Hypothalamus (tissue), 51 donors: ENCODE measurements around the gene TEX264.

Source experiments
- DNase-seq, 51 donors: peaks; one replicate each; lab custom pipeline; 2025; lab: John Stamatoyannopoulos, UW

The TEX264 gene

DNA sequence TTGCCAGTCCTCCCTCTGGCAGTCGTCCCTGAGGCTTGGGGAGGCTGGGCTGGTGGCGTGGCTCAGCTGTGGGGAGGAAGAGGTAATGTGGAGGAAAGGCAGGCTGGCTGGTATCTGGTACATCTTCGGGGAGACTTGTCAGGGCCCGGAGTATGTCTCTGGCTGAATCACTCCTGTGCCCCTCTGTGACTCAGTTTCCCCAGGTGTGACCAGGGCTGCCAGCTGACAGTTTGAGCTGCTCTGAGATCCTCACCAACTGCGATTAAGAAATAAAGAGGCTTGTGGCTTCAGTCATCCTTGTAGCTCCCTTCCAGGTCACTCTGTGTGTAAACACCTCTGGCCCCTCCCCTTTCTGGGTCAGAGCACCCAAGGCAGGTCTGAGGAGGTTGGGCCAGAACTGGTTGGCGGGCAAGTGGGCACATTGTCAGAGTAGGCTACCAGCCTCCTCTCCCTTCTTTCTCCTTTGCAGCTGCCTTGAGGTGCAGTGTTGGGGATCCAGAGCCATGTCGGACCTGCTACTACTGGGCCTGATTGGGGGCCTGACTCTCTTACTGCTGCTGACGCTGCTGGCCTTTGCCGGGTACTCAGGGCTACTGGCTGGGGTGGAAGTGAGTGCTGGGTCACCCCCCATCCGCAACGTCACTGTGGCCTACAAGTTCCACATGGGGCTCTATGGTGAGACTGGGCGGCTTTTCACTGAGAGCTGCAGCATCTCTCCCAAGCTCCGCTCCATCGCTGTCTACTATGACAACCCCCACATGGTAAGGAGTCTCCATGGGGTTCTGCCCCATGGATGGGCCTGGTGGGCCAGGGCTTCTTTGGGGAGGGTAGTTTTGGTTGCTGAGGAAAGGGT is 3.0 kb downstream of the TEX264 start:
- no peak for DNase-seq

DNA sequence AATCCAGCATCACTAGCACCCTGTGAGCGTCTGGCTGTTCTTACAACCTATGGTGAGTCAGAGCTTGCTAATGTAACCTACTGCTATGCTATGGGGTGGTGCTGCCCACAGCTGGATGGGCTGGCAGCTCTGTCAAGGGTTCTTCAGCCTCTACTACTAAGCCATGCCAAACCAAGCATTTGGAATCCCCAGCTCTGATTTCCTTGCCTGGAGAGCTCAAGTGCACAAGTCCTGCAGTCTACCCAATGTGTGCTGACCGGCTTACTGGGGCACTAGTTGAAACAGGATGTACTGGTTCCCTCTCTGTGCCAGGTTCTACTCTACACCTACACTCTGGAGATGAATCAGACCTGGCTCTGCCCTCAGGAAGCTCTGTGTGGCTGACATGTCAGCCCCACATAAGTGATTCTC is 4.2 kb downstream of the TEX264 start:
- peak in 1 of 51 donors; percentile 44 for DNase-seq

GRCh38 chr3:51676102-51676640 is 5.1 kb downstream of the TEX264 start:
- DNase-seq = no peak

- DNase-seq = no peak
Observed at GRCh38 chr3:51677358-51677757, 6.3 kb downstream of the TEX264 start.

DNA sequence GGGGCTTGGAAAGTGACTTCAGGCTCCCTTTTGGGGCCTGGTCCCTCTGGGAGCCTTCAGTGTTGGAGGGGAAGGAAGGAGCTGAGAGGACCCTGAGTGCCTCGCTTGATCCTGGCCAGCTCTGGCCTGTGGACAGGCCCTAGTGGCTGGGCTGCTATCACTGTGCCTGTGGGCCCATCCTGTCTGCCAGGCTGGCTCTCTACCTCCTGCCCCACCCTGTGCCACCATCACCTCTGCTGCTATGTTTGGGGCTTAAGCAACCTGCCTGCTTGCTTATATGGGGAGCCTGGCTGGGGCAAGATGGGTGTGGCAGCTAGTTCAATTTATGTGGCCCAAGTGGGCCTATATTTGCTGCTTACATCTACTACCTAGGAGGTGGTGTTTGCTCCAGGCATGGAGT is 7.1 kb downstream of the TEX264 start:
- no peak for DNase-seq

DNA sequence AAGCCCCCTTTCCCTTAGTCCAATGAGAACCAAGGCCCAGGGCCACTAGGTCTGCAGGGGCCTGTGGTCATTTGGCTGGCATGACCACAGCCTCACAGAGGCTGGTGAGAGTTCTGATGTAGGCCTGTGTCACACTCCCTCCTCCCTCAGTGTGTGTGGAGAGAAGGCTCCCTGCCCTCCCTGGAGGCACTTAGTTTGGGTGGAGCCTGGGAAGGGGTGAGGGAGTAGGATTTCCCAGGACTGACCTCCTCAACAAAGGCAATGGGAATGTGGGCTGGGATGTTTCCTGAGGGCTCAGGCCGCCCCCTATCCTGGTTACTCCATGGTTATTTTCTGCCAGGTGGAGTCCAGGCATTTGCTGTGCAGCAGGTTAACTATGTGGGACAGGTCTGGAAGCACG is 7.6 kb downstream of the TEX264 start:
- no peak for DNase-seq

- no peak for DNase-seq
Observed at GRCh38 chr3:51679318-51679717, 8.3 kb downstream of the TEX264 start.

- no peak for DNase-seq
Observed at GRCh38 chr3:51679777-51680176, 8.7 kb downstream of the TEX264 start.

GRCh38 chr3:51680196-51680595 is 9.1 kb downstream of the TEX264 start:
- DNase-seq = no peak

- DNase-seq = no peak
Observed at GRCh38 chr3:51680663-51681230, 9.7 kb downstream of the TEX264 start.

DNA sequence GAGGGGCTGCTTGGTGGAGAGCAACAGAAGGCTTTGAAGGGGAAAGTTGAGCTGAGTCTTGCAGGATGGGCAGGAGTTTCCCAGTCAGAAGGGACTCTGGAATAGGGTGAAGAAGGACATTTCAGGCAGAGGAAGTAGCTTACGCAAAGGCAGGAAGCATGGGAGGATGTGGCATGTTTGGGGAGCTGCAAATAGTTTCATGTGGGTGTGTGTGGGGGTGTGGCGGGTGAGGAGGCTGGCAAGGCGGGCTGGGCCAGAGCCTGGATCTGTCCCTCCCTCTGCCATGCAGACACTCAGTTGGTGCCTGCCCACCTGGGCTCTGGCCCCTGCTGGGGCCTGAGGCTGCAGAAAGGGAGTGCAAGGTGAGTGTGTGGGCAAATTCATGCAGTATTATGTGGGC is 10.4 kb downstream of the TEX264 start:
- DNase-seq = peak in 2 of 51 donors; percentile 3 to 13

GRCh38 chr3:51682079-51682478 is 11.0 kb downstream of the TEX264 start:
- DNase-seq = peak in 30 of 51 donors; percentile 6 to 59 (median 29)

- DNase-seq = no peak
Observed at GRCh38 chr3:51682526-51682925, 11.5 kb downstream of the TEX264 start.

DNA sequence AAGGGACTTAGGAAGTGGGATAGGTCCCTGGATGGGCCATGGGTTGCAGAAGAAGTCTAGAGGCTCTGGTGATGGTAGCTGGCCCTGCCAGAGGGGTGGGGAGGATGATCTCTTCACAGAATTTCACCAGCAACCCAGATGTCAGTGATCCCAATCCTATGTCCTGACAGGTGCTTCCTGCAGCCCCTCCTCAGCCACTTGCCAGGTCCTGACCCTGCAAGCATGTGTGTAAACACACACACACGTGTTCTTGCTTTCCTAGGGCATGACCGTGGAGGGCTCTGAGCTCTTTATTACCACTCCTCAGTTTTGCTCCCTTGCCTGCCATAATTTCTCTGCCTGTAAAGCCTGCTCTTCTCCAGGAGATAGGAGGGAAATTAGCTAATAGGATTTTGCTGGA is 12.5 kb downstream of the TEX264 start:
- DNase-seq = no peak

- DNase-seq = no peak
Observed at GRCh38 chr3:51684971-51685751, 14.1 kb downstream of the TEX264 start.

- DNase-seq = no peak
Observed at GRCh38 chr3:51686056-51686455, 15.0 kb downstream of the TEX264 start.

DNA sequence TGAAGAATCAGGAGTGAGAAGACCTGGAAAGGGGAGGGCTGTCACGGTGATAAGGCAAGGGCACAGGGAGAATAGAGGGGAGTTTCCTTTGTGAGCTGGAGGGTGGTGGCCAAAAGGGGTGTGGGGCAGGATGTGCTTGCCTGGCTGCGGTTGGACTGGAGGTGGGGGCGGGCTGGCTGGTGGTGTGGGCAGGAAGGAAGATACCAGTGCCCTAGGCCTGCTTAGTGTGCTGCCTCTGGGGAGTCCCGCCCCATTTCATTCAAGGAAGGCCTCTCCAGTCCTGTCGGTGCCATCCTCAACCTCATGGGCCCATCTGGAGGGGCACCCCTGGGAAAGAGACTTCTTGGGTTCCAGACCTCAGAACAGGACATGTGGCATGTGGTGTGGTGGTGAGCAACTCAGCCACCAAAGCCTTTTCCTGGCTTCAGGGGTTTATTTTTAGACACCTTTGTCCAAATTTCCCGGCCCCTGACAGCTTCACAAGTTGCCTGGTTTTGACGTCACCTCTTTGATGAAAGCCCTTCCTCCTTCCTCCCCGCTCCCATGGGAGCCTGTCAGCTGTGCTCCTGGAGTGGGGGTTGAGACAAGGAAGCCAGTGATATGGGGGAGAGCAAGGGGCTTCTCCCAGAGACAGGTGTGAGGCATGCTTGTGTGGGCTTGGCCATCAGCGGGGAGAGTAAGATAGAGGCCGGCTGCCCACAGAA is 15.6 kb downstream of the TEX264 start:
- no peak for DNase-seq

DNA sequence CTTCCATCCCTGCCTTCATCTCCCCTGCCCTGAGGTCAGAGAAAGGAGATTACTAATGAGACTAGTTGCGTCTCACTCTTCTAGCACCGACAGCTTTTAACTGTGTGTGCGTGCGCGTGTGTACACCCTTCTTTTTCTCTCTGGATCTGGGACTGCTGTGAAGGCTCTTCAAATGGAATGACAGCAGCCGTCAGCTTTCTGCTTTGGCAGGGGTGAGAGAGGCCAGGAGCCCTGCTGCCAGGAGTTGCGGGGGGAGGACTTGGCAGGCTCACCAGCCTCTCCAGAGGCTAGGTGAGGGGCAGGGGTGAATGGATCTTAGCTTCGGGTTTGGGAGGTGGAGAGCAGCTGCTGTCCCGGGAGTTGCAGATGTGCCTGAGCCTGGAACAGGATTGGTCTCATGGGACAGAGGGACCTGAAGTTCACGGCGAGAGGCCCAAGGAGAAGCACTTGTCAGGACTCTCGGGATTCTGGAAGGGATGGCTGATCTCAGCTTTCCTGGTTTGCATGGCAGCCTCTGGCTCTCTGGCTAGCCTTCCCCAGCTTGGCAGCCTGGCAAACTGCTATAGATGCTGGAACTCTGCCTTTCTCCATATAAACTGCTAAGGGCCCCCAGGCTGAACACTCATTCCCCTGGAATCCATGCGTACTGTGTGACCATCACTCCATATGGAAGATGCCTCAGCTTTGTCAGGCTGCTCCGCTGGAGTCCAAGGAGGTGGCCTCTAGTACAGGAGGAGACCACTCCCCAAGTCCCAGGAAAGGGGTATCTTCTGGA is 16.6 kb downstream of the TEX264 start:
- no peak for DNase-seq

DNA sequence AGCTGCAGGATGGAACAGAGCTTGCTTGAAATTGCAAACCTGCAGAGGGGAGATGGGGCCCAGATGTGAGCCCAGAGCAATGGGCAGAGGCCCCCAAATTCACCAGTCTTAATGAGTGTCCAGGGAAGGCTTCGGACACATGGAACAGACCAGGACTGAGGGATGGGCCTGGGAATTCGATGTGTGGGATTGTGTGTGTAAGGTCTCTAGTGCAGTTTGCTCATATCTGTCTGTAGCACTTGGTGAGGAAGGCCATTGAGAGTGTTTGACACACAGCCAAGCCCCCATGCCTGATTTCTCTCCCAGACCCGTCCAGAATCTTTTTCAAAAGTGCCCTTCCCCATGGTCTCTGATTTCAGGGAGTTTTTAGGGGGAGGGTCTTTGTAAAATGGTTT is 17.2 kb downstream of the TEX264 start:
- DNase-seq = no peak

- no peak for DNase-seq
Observed at GRCh38 chr3:51691021-51691420, 20.0 kb downstream of the TEX264 start.
